Upper lobe of left lung (tissue), 4 donors: Measurements from ENCODE around the gene PPP1R12B.
"Not testable (repeated sequence)": the region's sequence is repeated elsewhere in the genome, so short reads cannot be mapped to it uniquely, and the experiment has no call there.

Experiments used
- CTCF ChIP-seq, 6 experiments: fragments of 450-650 bp in 4 of 6; fragments of 200-600 bp in 2 of 6; sonication (generic) in 2 of 6; IDR thresholded peaks; one replicate each; pipeline ENCODE4 v1.5.1; 2016 to 2019; ENCODE audit warnings: antibody characterized with exemption in 6 of 6
- POLR2A ChIP-seq, 4 donors: fragments of 450-650 bp; IDR thresholded peaks; one replicate each; pipeline ENCODE4 v1.5.1; 2016 to 2017; ENCODE audit warnings: antibody characterized with exemption in 4 of 4, mild to moderate bottlenecking in 2 of 4

GRCh38 chr1:202530686-202531085 lies 182.2 kb downstream of the PPP1R12B start:
- TF ChIP-seq POLR2A, CTCF (IDR thresholded peaks at IDR 0.05): not testable (repeated sequence)
